ENCODE measurements around the gene DNMT1. TPM values are rescaled to one million over a fixed set of nuclear protein-coding genes. Genes with fewer than 3 reads are reported as not detected.

Gene DNMT1
- total RNA-seq, 1 experiment from 2014 or later, result 133 TPM

GRCh38 chr19:10230861-10231611 lies 36.3 kb upstream of the DNMT1 start, which contains the start of gene S1PR2:
TSS of gene S1PR2 (minus strand) at chr19:10231331. CDS start at chr19:10224905, 6,426 bp downstream.
- peak; percentile 71 for DNase-seq
- intact Hi-C loops (cut with micrococcal nuclease; ENCODE audit: unreplicated experiment), result no loop called here
- CTCF ChIA-PET, result interaction anchor here (0.6 to 0.7 kb wide), 2 partner anchors 9 to 11 kb away, joined by 4 read pairs; no protein-coding TSS in a partner anchor
- Mint-ChIP-seq H3K4me3 (ENCODE audit: low read depth, unreplicated experiment) (peak within 1 kb of the TSS; percentile 68), H3K36me3 (ENCODE audit: insufficient read depth, unreplicated experiment) (peaks cover 28% of the 10 kb centered on the region), H3K9me3 (ENCODE audit: low read depth, unreplicated experiment) (no peaks in the 10 kb centered on the region), H3K4me1 (ENCODE audit: low read depth, unreplicated experiment) (no peaks in the 10 kb centered on the region), H3K27me3 (ENCODE audit: unreplicated experiment) (no peaks in the 10 kb centered on the region), H3K27ac (ENCODE audit: unreplicated experiment) (no peak within 1 kb of the TSS)
- BruUV-seq (replicated peaks), result no TSS peak
- TF ChIP-seq, protein P1, sequence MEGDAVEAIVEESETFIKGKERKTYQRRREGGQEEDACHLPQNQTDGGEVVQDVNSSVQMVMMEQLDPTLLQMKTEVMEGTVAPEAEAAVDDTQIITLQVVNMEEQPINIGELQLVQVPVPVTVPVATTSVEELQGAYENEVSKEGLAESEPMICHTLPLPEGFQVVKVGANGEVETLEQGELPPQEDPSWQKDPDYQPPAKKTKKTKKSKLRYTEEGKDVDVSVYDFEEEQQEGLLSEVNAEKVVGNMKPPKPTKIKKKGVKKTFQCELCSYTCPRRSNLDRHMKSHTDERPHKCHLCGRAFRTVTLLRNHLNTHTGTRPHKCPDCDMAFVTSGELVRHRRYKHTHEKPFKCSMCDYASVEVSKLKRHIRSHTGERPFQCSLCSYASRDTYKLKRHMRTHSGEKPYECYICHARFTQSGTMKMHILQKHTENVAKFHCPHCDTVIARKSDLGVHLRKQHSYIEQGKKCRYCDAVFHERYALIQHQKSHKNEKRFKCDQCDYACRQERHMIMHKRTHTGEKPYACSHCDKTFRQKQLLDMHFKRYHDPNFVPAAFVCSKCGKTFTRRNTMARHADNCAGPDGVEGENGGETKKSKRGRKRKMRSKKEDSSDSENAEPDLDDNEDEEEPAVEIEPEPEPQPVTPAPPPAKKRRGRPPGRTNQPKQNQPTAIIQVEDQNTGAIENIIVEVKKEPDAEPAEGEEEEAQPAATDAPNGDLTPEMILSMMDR (IDR thresholded peaks at IDR 0.05; ENCODE audit: unreplicated experiment), result no peak

- Mint-ChIP-seq H3K9me3 (ENCODE audit: low read depth, unreplicated experiment) (no peaks in the 10 kb centered on the region), H3K36me3 (ENCODE audit: insufficient read depth, unreplicated experiment) (peaks cover 28% of the 10 kb centered on the region), H3K4me3 (ENCODE audit: low read depth, unreplicated experiment) (peak overlapping the region; percentile 68), H3K4me1 (ENCODE audit: low read depth, unreplicated experiment) (no peaks in the 10 kb centered on the region), H3K27me3 (ENCODE audit: unreplicated experiment) (no peaks in the 10 kb centered on the region), H3K27ac (ENCODE audit: unreplicated experiment) (no peak overlapping the region)
- CTCF ChIA-PET, result no interaction called here
- BruUV-seq (replicated peaks), result TSS peak; percentile 24
- no peak for DNase-seq
- TF ChIP-seq, protein P1 (IDR thresholded peaks at IDR 0.05; ENCODE audit: unreplicated experiment), result no peak
- intact Hi-C loops (cut with micrococcal nuclease; ENCODE audit: unreplicated experiment), result no loop called here
These were observed 35.6 kb upstream of the DNMT1 start for GRCh38 chr19:10230173-10230860.

DNA sequence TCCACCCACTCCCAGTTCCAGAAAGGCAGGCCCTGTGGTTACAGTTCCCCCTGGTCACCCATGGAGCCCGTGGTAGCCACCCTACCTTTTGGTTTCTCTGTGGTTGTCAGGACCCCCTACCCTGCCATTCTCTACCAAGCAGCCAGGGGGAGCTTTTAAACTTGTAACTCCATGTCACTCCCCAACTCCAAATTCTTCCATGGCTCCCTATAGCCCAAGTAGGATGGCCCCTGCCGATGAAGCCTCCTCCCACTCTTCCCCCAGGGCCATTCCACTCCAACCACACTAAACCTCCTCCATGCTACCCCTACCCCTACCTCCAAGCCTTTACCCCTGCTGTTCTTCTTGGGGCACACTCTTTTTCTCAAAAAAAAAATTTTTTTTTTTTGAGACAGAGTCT lies 34.2 kb upstream of the DNMT1 start:
- Mint-ChIP-seq H3K36me3 (ENCODE audit: insufficient read depth, unreplicated experiment) (peaks cover 28% of the 10 kb centered on the region), H3K27me3 (ENCODE audit: unreplicated experiment) (no peaks in the 10 kb centered on the region), H3K27ac (ENCODE audit: unreplicated experiment) (no peak overlapping the region), H3K4me3 (ENCODE audit: low read depth, unreplicated experiment) (no peak overlapping the region), H3K9me3 (ENCODE audit: low read depth, unreplicated experiment) (no peaks in the 10 kb centered on the region), H3K4me1 (ENCODE audit: low read depth, unreplicated experiment) (no peaks in the 10 kb centered on the region)
- BruUV-seq (replicated peaks), result no TSS peak
- DNase-seq, result peak; percentile 9
- TF ChIP-seq, protein P1 (IDR thresholded peaks at IDR 0.05; ENCODE audit: unreplicated experiment), result peak; percentile 25
- intact Hi-C loops (cut with micrococcal nuclease; ENCODE audit: unreplicated experiment), result no loop called here
- CTCF ChIA-PET, result interaction anchor here (0.7 kb wide), 2 partner anchors 22 to 78 kb away, joined by 3 read pairs; no protein-coding TSS in a partner anchor

- TF ChIP-seq, protein P1 (IDR thresholded peaks at IDR 0.05; ENCODE audit: unreplicated experiment), result no peak
- Mint-ChIP-seq H3K4me3 (ENCODE audit: low read depth, unreplicated experiment) (no peak overlapping the region), H3K9me3 (ENCODE audit: low read depth, unreplicated experiment) (no peaks in the 10 kb centered on the region), H3K4me1 (ENCODE audit: low read depth, unreplicated experiment) (no peaks in the 10 kb centered on the region), H3K27ac (ENCODE audit: unreplicated experiment) (no peak overlapping the region), H3K27me3 (ENCODE audit: unreplicated experiment) (no peaks in the 10 kb centered on the region), H3K36me3 (ENCODE audit: insufficient read depth, unreplicated experiment) (peaks cover 28% of the 10 kb centered on the region)
- intact Hi-C loops (cut with micrococcal nuclease; ENCODE audit: unreplicated experiment), result no loop called here
- CTCF ChIA-PET, result interaction anchor here (0.7 kb wide), 2 partner anchors 21 to 79 kb away, joined by 3 read pairs; no protein-coding TSS in a partner anchor
- BruUV-seq (replicated peaks), result no TSS peak
- DNase-seq, result no peak
These were observed 33.6 kb upstream of the DNMT1 start for GRCh38 chr19:10228393-10228792.
